ENCODE results near the gene RPEL1.
"Not testable (repeated sequence)": the region's sequence is repeated elsewhere in the genome, so short reads cannot be mapped to it uniquely, and the experiment has no call there.

The RPEL1 gene

GRCh38 chr10:103245587-103245986 lies at the start of gene RPEL1:
TSS of gene RPEL1 (plus strand) at chr10:103245887. CDS start at chr10:103245997, 110 bp downstream.
- DNase-seq (ENCODE audit: low read depth); H3K4me3 ChIP-seq (ENCODE audit: low read depth, low read length); in situ Hi-C loops (cut with HindIII; ENCODE audit: low sequenced_read_pairs): not testable (repeated sequence)

- no peak overlapping the region for H3K4me3 ChIP-seq (ENCODE audit: low read depth, low read length)
- in situ Hi-C loops (cut with HindIII; ENCODE audit: low sequenced_read_pairs) = no loop called here
- DNase-seq (ENCODE audit: low read depth) = no peak
- no peak for TF ChIP-seq CTCF (IDR thresholded peaks at IDR 0.05; ENCODE audit: low read depth, low read length, missing control alignments)
These were observed 49.2 kb upstream of the RPEL1 start for GRCh38 chr10:103196516-103196915.

GRCh38 chr10:103197174-103197573 lies 48.5 kb upstream of the RPEL1 start:
- no peak for TF ChIP-seq CTCF (IDR thresholded peaks at IDR 0.05; ENCODE audit: low read depth, low read length, missing control alignments)
- H3K4me3 ChIP-seq (ENCODE audit: low read depth, low read length) = no peak overlapping the region
- in situ Hi-C loops (cut with HindIII; ENCODE audit: low sequenced_read_pairs) = no loop called here
- no peak for DNase-seq (ENCODE audit: low read depth)

- no peak for TF ChIP-seq CTCF (IDR thresholded peaks at IDR 0.05; ENCODE audit: low read depth, low read length, missing control alignments)
- no peak overlapping the region for H3K4me3 ChIP-seq (ENCODE audit: low read depth, low read length)
- no peak for DNase-seq (ENCODE audit: low read depth)
- in situ Hi-C loops (cut with HindIII; ENCODE audit: low sequenced_read_pairs) = no loop called here
These were observed 47.8 kb upstream of the RPEL1 start for GRCh38 chr10:103197903-103198302.

GRCh38 chr10:103198648-103199047 lies 47.0 kb upstream of the RPEL1 start:
- no peak for DNase-seq (ENCODE audit: low read depth)
- in situ Hi-C loops (cut with HindIII; ENCODE audit: low sequenced_read_pairs) = no loop called here
- TF ChIP-seq CTCF (IDR thresholded peaks at IDR 0.05; ENCODE audit: low read depth, low read length, missing control alignments) = no peak
- H3K4me3 ChIP-seq (ENCODE audit: low read depth, low read length) = no peak overlapping the region

- no peak for TF ChIP-seq CTCF (IDR thresholded peaks at IDR 0.05; ENCODE audit: low read depth, low read length, missing control alignments)
- no peak overlapping the region for H3K4me3 ChIP-seq (ENCODE audit: low read depth, low read length)
- in situ Hi-C loops (cut with HindIII; ENCODE audit: low sequenced_read_pairs) = no loop called here
- no peak for DNase-seq (ENCODE audit: low read depth)
These were observed 46.2 kb upstream of the RPEL1 start for GRCh38 chr10:103199488-103199887.

- no peak for TF ChIP-seq CTCF (IDR thresholded peaks at IDR 0.05; ENCODE audit: low read depth, low read length, missing control alignments)
- H3K4me3 ChIP-seq (ENCODE audit: low read depth, low read length) = no peak overlapping the region
- in situ Hi-C loops (cut with HindIII; ENCODE audit: low sequenced_read_pairs) = no loop called here
- no peak for DNase-seq (ENCODE audit: low read depth)
These were observed 43.4 kb upstream of the RPEL1 start for GRCh38 chr10:103202319-103202718.
